HG03139 (cell line): ENCODE measurements around the gene GSTM3.
"Not testable (repeated sequence)": the region's sequence is repeated elsewhere in the genome, so short reads cannot be mapped to it uniquely, and the experiment has no call there.

ENCODE experiments used
- ATAC-seq: cut with Tn5 transposase; IDR thresholded peaks from one replicate; pipeline ENCODE4 v1.9.1; 2021; ENCODE audit not compliant: unreplicated experiment

The GSTM3 gene

GRCh38 chr1:109762821-109763645 is 22.2 kb upstream of the GSTM3 start:
- ATAC-seq = no peak

- no peak for ATAC-seq
Observed at GRCh38 chr1:109762039-109762585, 21.3 kb upstream of the GSTM3 start.

DNA sequence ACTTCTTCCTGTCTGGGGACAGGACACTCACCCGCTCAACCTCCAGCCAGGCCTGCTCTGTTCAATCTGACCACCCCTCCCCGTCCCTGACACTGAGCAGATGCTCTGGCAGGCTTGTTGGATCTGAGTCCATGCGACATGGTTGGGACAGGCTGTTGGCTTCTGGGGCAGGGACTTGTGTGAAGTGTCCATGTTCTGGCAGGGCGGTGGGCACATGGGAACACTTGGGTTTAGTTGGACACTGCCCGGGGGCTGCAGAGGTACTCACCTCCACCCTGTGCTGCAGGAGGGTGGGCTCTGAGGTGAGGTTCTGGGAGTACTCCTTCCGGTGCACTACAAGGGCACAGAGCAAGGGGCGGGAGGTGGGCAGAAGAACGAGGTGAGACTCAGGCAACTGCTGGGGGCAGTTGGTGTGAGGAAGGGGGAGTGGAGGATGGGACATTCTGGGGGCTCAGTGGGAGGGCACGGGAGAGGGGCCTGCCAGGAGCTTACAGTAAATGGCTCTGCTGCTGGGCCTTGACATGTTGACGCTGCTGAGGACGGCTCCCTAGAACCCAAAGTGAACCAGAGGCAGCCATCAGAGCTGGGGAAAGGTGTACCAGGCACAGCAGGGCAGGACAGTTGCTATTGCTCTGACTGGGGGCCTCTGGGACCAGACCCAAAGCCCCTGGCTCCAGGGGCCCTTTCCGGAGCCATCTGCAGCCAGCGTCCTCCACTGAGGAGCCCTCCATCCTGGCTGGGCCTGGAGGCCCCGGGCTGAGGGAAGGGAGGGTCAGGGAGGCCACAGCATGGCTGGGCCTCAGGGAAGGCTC is 20.6 kb upstream of the GSTM3 start:
- no peak for ATAC-seq

DNA sequence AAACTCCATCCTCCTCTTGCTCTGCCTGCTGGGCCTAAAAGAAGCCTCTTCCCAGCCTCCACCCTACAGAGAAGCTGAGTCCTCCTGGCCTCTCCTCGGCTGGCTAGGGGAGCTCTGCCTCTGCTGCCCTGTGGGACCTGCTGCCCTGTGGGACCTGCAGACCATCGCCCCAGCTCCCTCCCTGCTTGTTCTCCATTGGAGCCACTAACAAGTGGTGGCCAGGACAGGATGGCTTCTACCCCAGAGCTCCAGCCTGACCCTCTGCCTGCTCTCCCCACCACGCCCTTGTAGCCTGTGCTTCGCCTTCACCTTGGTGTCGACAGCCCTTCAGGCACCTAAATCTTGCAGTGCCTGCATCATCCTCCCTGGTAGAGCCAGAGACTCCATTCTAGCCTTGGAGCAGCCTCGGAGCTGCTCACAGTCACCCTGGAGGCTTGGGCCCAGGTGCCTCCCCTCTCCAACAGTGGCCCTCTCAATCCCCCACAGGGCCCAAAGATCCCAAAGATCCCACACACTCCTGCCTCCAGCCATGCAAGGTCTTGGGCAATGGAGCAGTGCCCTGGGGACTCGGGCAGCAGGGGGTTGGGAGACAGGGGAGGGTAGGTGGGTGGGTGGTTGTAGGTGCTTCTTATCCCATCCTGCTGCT is 19.9 kb upstream of the GSTM3 start:
- no peak for ATAC-seq

- ATAC-seq = no peak
Observed at GRCh38 chr1:109759513-109760334, 18.9 kb upstream of the GSTM3 start.

DNA sequence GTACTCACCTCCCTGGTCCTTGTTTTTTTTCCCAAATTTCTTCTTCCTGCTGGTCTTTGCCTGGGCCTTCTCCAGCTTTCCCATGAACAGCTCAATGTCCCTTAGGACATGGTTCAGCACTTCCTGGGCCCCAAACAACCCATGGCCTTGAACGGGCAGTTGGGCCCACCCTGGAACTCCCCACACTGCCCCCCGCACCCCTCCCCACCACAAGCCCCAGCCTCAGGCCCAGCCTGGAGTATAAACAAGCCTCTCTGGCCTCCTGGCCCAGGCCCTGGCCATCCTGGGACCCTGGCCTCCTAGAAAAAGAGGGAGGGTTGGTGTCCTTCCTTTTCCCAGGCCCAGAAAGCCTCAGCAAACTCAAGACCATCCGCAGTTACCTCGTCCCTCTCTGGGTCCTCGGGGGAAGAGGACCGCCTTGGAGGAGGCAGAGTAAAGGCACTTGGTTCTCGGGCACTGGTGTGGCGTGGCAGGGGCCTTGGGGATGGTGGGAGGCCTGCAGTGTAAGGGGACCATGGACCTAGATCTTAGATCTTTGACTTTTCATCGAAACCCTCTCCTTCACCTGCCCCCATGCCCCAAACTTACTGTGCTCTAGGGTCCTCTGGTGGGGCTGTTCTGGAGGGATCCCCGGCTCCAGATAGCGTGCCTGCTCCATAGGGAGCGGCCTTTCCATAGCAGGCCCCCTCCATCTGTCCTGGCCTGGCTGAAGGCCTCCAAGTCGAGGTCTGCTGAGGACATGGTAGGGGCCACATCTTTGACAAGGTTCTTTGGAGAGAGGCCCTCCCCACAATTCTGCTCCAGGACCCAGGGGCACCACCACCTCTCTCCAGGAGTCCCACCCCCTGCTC is 17.3 kb upstream of the GSTM3 start:
- ATAC-seq = no peak

DNA sequence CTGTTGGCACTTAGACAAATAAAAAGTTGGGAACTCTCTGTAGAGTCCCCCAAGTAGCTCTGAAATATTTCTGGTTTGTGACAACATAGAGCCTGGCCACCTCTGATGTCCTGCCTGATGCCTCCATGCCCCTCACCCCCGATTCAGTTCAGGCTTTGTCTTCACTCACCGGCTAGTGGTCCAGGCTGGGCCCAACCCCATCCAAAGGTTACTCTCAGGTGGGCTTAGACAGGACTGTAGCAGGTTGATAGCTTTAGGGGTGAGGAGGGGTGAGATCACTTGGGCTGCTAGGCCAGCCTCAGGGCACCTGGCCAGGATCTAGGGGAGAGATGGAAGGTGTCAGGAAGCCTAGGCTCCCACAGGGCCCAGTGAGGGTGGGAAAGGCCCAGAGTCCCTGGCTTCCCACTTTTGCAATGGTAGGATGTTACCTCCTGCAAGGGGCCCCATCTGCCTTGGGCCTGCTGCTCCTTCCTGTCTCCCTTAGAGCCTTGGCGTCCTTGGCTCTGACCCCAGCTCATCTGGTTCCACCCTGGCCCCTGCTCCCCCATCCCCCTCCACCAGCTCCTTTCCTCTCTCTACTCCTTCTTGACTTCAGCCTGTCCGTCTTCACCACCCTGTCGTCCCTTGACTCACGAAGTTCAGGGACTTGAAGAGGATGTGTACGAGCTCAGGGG is 16.1 kb upstream of the GSTM3 start:
- no peak for ATAC-seq

DNA sequence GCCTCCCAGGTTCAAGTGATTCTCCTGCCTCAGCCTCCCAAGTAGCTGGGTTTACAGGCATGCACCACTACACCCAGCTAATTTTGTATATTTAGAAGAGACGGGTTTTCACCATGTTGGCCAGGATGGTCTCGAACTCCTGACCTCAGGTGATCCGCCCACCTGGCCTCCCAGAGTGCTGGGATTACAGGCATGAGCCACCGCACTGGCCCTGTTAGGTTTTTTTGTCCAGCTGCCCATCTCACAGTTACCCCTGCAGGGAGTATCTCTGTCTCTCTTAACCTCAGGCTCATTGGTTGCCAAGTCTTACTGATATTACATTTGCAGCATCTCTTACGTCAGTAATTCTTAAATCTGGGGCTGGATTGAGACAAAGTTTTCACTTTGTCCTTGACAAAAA is 15.5 kb upstream of the GSTM3 start:
- ATAC-seq = not testable (repeated sequence)

GRCh38 chr1:109754738-109755137 is 13.9 kb upstream of the GSTM3 start:
- ATAC-seq = no peak

DNA sequence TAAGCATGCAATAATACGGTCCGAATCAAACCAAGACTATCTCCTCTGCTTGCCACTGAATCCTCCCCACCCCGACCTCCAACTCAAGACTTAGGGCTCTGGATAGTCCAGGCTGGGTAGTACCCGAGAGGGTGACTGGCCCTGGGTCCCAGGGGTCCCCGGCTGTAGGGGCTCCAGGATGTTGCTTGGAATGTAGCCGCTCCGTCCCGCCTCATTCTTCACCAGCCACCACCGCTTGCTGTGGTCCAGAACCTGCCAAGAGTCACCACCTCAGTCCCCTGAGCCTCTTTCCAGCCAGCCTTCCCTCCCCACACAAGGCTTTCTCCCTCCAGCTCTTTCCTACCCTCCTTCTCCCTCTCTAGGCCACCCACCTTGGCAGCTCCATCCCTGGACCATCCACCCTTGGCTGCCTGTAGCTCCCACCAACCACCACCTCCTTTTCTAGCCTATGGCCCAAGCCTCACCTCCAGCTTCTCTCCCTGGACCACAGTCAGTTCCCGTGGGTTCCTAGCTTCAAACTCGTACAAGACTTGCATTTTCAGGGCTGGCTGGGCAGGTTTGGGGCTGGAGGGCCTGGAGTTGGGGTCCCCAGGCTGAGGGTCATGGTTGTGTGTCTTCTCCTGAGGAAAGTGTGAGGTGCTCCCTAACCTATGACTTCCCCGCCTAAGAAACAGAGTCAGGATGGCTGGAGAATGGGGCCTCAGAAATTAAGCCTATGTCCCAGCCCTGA is 10.9 kb upstream of the GSTM3 start:
- no peak for ATAC-seq

DNA sequence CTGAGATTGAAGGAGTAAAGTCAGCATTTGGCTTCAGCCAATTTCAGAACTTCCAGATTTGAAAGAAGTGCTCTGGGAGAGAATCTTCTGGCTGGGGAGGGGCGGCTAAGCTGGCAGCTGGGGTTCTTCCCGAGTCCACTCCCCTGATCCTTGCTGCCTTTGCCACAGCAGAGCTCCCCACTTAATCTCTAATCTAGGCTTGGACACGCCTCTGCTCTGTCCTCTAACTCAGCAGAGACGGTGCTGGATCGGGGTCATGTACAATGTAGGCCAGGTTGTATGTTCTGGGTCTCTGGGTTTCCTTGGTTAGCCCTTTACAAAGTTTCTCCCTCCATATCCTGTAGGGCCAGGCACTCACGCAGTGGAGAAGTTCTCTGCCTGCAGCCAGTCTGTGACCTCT is 10.1 kb upstream of the GSTM3 start:
- ATAC-seq = no peak

- no peak for ATAC-seq
Observed at GRCh38 chr1:109750241-109750882, 9.5 kb upstream of the GSTM3 start.

DNA sequence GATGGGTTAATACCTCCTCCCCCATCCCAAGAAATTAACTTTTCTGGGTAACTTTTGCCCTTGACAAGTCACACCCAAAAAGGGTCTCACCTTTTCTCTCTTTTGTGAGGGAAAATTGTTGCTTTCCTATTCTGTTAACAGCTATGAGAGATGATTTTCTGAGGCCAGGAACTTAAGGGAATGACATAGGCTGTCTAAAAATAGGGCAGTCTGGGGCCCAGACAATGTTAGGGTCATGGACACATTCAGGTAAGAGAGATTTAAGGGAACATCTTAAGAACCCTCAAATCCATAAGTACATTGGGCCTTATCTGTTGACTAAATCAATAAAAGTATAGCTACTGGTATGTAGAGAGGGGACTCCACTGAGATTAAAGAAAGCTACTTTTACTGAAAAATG is 8.4 kb upstream of the GSTM3 start:
- ATAC-seq = no peak

DNA sequence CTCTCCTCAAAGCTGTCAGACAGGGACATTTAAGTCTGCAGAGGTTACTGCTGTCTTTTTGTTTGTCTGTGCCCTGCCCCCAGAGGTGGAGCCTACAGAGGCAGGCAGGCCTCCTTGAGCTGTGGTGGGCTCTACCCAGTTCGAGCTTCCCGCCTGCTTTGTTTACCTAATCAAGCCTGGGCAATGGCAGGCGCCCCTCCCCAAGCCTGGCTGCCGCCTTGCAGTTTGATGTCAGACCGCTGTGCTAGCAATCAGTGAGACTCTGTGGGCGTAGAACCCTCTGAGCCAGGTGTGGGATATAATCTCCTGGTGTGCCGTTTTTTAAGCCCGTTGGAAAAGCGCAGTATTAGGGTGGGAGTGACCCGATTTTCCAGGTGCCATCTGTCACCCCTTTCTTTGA is 7.5 kb upstream of the GSTM3 start:
- not testable (repeated sequence) for ATAC-seq

DNA sequence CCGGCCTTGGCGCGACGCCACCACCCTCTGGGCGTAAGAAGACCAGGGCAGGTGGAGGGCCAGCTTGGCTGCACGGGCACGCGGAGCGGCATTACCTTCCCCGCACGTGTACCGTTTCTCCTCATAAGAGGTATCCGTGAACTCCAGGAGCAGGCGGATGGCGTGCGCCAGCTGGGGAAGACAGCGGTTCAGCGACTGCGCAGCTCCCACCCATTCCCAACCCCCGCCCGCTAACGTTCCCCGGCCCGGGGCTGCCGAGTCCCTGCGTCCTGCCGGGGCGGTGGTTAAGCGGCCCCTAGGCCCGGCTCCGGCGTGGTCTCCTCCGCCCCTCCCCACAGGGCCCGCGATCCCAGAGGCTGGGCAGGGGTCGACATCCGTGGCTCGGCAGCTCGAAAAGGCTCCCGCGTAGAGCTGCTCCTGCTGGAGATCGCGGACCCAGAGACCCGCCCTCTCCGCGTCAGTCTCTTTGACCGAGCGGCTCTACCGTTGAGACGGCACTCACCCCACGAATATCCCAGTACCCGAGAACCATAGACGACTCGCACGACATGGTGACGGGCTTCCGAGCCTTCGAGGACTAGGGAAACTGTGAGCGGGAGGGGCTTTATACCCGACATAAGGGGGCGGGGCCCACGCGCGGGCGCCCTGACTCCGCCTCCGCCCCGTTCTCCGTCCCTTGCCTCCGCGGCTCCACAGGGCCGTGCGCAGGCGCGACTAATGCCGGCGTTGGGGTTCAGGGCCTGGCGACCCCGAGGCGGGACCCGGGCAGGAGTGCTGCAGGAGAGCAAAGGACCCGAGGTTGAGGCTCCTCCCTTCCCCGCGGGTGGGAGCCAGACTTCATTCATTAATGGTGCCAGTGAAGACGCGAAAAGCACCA is 862 bp downstream of the GSTM3 start:
- peak; percentile 77 for ATAC-seq

DNA sequence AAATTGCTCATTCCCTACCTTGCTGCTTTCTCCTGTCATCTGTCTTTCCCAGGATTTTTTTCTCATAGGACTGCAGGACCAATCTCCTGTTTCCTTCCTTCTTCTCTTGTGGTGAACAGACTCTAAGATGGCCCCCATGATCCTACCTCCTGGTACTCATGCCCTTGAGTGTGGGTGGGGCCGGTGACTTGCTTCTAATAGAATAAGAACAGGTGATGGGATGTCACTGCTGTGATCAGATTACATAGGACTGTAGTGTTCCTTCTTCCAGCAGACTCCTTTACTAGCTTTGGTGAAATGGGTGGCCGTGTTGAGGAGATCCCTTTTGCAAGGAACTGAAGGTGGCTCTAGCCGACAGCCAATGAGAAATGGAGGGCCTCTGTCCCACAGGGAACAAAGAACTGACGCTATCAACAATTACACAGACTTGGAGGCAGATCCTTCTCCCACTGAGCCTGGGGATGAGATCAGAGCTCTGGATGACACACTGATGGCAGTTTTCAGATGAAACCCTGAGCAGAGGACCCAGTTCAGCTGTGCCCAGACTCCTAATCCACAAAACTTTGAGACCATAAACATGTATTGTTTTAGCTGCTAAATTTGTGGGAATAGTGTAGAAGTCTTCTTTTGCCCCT is 7.5 kb downstream of the GSTM3 start:
- ATAC-seq = no peak
